Sigmoid colon (tissue), 7 donors: ENCODE results near the gene ARPP21. TPM values are rescaled to one million over a fixed set of nuclear protein-coding genes. Genes with fewer than 3 reads are reported as not detected.
"Not testable (repeated sequence)": the region's sequence is repeated elsewhere in the genome, so short reads cannot be mapped to it uniquely, and the experiment has no call there.

ENCODE experiments used
- DNase-seq: peaks from one replicate; pipeline ENCODE4 v3.0.0-alpha.2; 2019
- H3K27ac ChIP-seq, 4 donors: fragments of 200-600 bp; sonication (generic); one replicate each; pipeline ENCODE4 v1.5.1; 2016 to 2019; ENCODE audit warnings: mild to moderate bottlenecking in 1 of 4
- H3K27me3 ChIP-seq, 3 donors: fragments of 200-600 bp; sonication (generic); one replicate each; pipeline ENCODE4 v1.5.1; 2019; ENCODE audit warnings: mild to moderate bottlenecking in 1 of 3
- H3K36me3 ChIP-seq, 4 donors: fragments of 200-600 bp; sonication (generic); one replicate each; pipeline ENCODE4 v1.5.1; 2016 to 2019
- H3K4me1 ChIP-seq, 4 donors: fragments of 200-600 bp; sonication (generic); one replicate each; pipeline ENCODE4 v1.5.1; 2017 to 2019
- H3K4me3 ChIP-seq, 4 donors: fragments of 200-600 bp; sonication (generic); one replicate each; pipeline ENCODE4 v1.5.1; 2017 to 2019; ENCODE audit warnings: mild to moderate bottlenecking in 2 of 4, moderate library complexity in 1 of 4
- H3K9me3 ChIP-seq, 4 donors: fragments of 200-600 bp in 3 of 4; sonication (generic) in 3 of 4; one replicate each; pipeline versions ENCODE4 v1.5.1 to v1.6.1; 2013 to 2019
- CTCF ChIP-seq, 4 experiments: fragments of 450-650 bp in 3 of 4; fragments of 200-600 bp in 1 of 4; IDR thresholded peaks; one replicate each; pipeline ENCODE4 v1.5.1; 2016 to 2019; ENCODE audit warnings: antibody characterized with exemption in 4 of 4, mild to moderate bottlenecking in 3 of 4, moderate library complexity in 2 of 4
- EP300 ChIP-seq, 4 donors: sonication (generic); formaldehyde crosslinking; IDR thresholded peaks; one replicate each; pipeline ENCODE4 v1.6.1; 2017; ENCODE audit warnings: antibody characterized with exemption in 4 of 4
- POLR2A ChIP-seq, 2 donors: fragments of 450-650 bp; IDR thresholded peaks; one replicate each; pipeline ENCODE4 v1.6.1; 2016; ENCODE audit warnings: antibody characterized with exemption in 2 of 2, mild to moderate bottlenecking in 2 of 2, moderate library complexity in 2 of 2
- POLR2AphosphoS5 ChIP-seq, 4 donors: sonication (generic); formaldehyde crosslinking; IDR thresholded peaks; one replicate each; pipeline ENCODE4 v1.6.1; 2017; ENCODE audit warnings: antibody characterized with exemption in 4 of 4
- WGBS, 2 donors: extraction: QIAGEN DNeasy Blood & Tissue Kit; methylation state at CpG; one replicate each; pipeline ENCODE4 v1.1.7; 2013; 5-methylcytosine and 5-hydroxymethylcytosine counted together
- intact Hi-C: fragments of 100-400 bp; cut with DNase I; formaldehyde crosslinking; loops from one replicate; pipeline ENCODE4 v1.15.1; 2023
- polyA plus RNA-seq, 3 donors: library from polyadenylated mRNA; stranded (reverse); fragments of 200-250 nt; gene quantifications; one replicate each; pipeline ENCODE4 v1.2.3, GENCODE V29; 2013
- small RNA-seq, 3 donors: library from RNA; depleted of rRNA; stranded (forward); fragments of <200 nt; gene quantifications; one replicate each; pipeline ENCODE3, GENCODE V24; 2016
- total RNA-seq, 4 donors: library from RNA; depleted of rRNA; stranded (reverse); fragments of >200 nt; gene quantifications; one replicate each; pipeline ENCODE4 v1.1.0, GENCODE V29; 2016
- donor health status: healthy with polysubstance abuse.
- donor health status: Bipolar disorder and iron deficiency.
- donor health status: healthy.

ARPP21 gene
- total and polyA plus RNA-seq, 7 donors, result 0.51 to 1.9 (median 1.1) TPM; not detected in 2

- 73 to 78% methylated on average over 4 of the region's 4 CpGs for WGBS, 2 donors
- intact Hi-C loops, result no loop called here
These were observed 175.2 kb downstream of the ARPP21 start for GRCh38 chr3:35814531-35814930.

GRCh38 chr3:35815796-35816195 is 176.5 kb downstream of the ARPP21 start:
- DNase-seq, intact Hi-C loops, H3K9me3 ChIP-seq, H3K4me3 ChIP-seq, H3K4me1 ChIP-seq, H3K36me3 ChIP-seq, H3K27me3 ChIP-seq, H3K27ac ChIP-seq: not testable (repeated sequence)

More at GRCh38 chr3:35814531-35814930, 175.2 kb downstream of the ARPP21 start:
- Histone ChIP-seq H3K27me3 (no peaks in the 10 kb centered on the region), H3K4me3 (no peak overlapping the region), H3K9me3 (no peaks in the 10 kb centered on the region), H3K4me1 (no peaks in the 10 kb centered on the region), H3K27ac (no peak overlapping the region), H3K36me3 (no peaks in the 10 kb centered on the region)
- TF ChIP-seq POLR2A (IDR thresholded peaks at IDR 0.05) (no peak), CTCF (IDR thresholded peaks at IDR 0.05) (no peak)
- no peak for DNase-seq

- Histone ChIP-seq H3K27me3 (no peaks in the 10 kb centered on the region), H3K27ac (no peak overlapping the region), H3K9me3 (no peaks in the 10 kb centered on the region), H3K4me1 (no peaks in the 10 kb centered on the region), H3K4me3 (no peak overlapping the region), H3K36me3 (no peaks in the 10 kb centered on the region)
- intact Hi-C loops, result no loop called here
- 88 to 91% methylated on average over 4 of the region's 4 CpGs for WGBS, 2 donors
- DNase-seq, result no peak
- TF ChIP-seq EP300 (IDR thresholded peaks at IDR 0.05) (no peak), POLR2A (IDR thresholded peaks at IDR 0.05) (no peak), CTCF (IDR thresholded peaks at IDR 0.05) (no peak), POLR2AphosphoS5 (IDR thresholded peaks at IDR 0.05) (no peak)
These were observed 177.9 kb downstream of the ARPP21 start for GRCh38 chr3:35817216-35817615.

GRCh38 chr3:35832140-35832571 is 192.8 kb downstream of the ARPP21 start:
- WGBS, 2 donors, result 47 to 82% methylated on average over 5 of the region's 5 CpGs
- no peaks in the 10 kb centered on the region for H3K9me3 ChIP-seq
- intact Hi-C loops, result no loop called here
- TF ChIP-seq EP300 (IDR thresholded peaks at IDR 0.05) (no peak), CTCF (IDR thresholded peaks at IDR 0.05) (no peak), POLR2A (IDR thresholded peaks at IDR 0.05) (no peak), POLR2AphosphoS5 (IDR thresholded peaks at IDR 0.05) (no peak)
- no peaks in the 10 kb centered on the region for H3K4me1 ChIP-seq
- no peak for DNase-seq
- no peaks in the 10 kb centered on the region for H3K27me3 ChIP-seq
- H3K4me3 ChIP-seq, result no peak overlapping the region
- H3K36me3 ChIP-seq, result no peaks in the 10 kb centered on the region
- H3K27ac ChIP-seq, result no peak overlapping the region

Small RNA genes lying within 50 kb of the gene (small RNA-seq; reads per million reads assigned to genes)
- gene MIR128-2, result 0.48 to 1.8 (median 1.2) reads per million in 3 donors
